ENCODE measurements around the gene ABCA7. TPM values are rescaled to one million over a fixed set of nuclear protein-coding genes. Genes with fewer than 3 reads are reported as not detected.

ABCA7 gene, protein sequence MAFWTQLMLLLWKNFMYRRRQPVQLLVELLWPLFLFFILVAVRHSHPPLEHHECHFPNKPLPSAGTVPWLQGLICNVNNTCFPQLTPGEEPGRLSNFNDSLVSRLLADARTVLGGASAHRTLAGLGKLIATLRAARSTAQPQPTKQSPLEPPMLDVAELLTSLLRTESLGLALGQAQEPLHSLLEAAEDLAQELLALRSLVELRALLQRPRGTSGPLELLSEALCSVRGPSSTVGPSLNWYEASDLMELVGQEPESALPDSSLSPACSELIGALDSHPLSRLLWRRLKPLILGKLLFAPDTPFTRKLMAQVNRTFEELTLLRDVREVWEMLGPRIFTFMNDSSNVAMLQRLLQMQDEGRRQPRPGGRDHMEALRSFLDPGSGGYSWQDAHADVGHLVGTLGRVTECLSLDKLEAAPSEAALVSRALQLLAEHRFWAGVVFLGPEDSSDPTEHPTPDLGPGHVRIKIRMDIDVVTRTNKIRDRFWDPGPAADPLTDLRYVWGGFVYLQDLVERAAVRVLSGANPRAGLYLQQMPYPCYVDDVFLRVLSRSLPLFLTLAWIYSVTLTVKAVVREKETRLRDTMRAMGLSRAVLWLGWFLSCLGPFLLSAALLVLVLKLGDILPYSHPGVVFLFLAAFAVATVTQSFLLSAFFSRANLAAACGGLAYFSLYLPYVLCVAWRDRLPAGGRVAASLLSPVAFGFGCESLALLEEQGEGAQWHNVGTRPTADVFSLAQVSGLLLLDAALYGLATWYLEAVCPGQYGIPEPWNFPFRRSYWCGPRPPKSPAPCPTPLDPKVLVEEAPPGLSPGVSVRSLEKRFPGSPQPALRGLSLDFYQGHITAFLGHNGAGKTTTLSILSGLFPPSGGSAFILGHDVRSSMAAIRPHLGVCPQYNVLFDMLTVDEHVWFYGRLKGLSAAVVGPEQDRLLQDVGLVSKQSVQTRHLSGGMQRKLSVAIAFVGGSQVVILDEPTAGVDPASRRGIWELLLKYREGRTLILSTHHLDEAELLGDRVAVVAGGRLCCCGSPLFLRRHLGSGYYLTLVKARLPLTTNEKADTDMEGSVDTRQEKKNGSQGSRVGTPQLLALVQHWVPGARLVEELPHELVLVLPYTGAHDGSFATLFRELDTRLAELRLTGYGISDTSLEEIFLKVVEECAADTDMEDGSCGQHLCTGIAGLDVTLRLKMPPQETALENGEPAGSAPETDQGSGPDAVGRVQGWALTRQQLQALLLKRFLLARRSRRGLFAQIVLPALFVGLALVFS (N-terminal part only)
- polyA plus RNA-seq (2013, experiment 1 of 2; ENCODE audit: insufficient read length), result 2.0 TPM
- polyA plus RNA-seq (2013, experiment 2 of 2; ENCODE audit: insufficient read length), result 2.6 TPM

DNA sequence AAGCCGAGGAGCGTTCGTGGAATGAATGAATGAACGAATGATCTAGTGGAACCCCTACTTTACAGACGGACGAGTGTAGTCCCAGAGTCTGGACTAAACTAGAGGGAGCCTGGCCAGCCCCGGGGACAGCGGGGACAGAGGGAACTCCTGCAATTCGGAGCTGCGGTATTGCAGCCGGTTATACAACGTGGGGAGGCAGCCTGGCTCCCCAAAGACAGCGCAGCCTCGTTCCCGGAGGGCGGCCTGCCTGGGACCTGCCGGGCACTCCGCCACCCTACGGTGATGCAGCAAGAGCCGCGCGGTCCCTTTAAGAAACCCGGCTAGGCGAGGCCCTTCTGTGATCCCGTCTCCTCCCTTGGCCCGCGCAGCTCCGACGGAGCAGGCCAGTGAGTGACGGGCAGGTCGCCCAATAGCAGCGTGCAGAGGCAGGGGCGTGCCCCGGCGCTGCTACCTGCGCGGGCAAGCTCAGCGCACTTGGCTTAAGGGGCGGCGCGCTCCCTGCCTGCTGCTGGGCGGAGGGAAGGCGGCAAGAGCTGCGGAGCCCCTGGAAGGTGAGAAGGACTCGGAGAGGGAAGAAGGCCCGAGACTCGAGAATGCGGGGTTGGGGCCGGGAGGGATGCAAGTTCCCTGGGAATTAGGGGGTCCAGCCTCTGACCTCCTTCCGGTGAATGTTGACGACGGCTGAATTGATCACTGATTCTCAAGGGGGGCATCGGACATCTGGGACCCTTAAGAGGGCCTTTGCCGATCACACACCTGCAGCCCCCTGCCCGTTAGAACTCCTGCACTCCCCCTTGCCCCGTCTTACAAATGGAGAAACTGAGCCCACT, at the start of gene ABCA7:
Gene ABCA7, plus strand, starts transcription at position 462 of the 830 bp plus-strand sequence. CDS start 1,255 bp downstream, outside the sequence.
- DNase-seq, result peak; percentile 98

DNA sequence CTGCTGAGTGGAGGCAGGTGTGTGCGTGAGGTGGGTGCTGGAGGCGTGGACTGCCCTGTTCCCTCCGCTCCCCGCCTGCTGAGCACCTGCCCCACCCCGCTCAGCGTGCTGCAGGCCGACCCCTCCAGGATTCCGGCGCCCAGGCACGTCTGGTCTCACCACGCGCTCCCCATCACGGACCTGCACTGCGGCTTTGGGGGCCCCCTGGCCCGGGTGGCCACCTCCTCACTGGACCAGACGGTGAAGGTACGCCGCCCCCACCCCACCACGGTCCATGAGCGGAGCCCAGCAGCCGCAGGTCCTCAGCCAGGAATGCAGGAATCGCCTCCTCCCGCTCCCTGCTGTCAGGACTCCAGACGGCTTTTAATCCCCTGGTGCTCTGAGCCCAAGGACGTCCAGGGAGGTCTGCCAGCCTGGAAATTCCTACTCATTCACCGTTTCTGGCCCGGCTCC, 49.8 kb upstream of the ABCA7 start:
- DNase-seq, result no peak

DNA sequence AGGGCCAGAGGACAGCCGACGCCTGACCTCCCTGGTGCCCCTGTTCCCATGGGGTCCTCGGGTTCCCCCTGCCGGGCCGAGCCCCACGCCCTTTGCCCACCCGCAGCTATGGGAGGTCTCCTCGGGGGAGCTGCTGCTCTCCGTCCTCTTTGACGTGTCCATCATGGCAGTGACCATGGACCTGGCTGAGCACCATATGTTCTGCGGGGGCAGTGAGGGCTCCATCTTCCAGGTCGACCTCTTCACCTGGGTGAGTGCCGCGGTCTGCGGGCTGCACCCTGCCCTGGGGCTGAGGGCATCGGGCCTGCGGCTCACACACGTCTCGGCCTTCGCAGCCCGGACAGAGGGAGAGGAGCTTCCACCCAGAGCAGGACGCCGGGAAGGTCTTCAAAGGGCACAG, 49.2 kb upstream of the ABCA7 start:
- DNase-seq, result no peak

DNA sequence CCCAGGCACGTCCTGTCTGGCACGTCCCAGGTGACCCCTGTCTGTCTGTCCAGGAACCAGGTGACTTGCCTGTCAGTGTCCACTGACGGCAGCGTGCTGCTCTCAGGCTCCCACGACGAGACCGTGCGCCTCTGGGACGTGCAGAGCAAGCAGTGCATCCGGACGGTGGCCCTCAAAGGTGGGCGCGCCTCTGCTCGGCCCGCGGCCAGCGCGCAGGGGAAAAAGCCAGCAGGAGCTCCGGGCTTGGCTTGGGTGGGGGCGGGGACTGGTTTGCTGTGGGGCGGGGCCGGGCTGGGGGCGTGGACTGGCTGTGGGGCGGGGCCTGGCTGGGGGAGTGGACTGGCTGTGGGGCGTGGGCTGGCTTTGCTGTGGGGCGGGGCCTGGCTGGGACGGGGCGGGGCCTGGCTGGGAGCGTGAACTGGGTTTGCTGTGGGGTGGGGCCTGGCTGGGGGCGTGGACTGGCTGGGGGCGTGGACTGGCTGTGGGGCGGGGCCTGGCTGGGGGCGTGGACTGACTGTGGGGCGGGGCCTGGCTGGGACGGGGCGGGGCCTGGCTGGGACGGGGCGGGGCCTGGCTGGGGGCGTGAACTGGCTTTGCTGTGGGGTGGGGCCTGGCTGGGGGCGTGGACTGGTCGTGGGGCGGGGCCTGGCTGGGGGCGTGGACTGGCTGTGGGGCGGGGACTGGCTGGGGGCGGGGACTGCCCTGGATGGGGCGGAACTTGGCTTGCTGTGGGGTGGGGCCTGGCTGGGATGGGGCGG, 48.6 kb upstream of the ABCA7 start:
- peak; percentile 55 for DNase-seq

DNA sequence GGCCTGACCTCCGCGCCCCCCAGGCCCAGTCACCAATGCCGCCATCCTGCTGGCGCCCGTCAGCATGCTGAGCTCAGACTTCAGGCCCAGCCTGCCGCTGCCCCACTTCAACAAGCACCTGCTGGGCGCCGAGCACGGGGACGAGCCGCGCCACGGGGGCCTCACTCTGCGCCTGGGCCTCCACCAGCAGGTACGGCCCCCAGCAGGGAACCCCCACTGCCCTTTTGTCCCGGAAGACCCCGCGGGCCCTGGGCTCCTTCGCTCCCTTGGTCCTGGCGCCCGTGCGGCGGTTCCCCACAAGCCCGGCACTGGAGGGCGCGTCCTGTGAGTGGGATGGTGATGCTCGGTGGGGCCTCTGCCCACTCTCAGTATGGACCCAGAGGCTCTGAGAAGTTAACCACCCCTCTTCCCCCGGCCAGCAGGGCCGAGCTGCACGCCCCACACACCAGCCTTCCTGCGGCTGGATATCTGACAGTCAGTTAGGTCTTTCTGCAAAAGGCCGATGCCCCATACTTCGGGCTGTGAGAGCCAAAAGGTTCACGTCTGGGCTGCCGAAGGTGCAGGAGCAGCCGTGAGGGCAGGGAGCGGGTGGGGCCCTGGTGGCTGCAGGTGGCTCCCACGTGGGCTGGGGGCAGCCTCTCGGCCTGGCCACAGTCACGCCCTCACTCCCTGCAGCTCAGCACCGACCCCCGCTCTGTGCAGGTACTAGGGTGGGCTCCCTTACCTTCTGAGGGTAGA, 47.8 kb upstream of the ABCA7 start:
- DNase-seq, result no peak

DNA sequence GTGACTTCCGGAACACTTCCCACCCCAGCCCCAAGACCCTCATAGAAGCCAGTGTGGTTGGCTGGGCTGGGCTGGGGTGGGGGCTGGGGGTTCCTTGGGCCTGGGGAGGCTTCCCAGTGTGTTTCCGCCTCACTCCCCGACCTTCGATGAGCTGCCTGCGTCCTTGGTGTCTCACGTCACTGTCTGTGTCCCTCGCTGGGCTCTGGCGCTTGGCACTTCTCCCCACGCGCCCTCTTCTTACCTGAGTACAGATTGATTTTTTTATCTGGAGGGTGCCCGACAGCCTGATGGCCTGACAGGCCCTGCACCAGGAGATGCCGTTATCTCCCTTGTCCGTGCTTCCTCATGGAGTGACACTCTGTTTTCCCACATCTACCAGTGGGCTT, 47.2 kb upstream of the ABCA7 start:
- no peak for DNase-seq

DNA sequence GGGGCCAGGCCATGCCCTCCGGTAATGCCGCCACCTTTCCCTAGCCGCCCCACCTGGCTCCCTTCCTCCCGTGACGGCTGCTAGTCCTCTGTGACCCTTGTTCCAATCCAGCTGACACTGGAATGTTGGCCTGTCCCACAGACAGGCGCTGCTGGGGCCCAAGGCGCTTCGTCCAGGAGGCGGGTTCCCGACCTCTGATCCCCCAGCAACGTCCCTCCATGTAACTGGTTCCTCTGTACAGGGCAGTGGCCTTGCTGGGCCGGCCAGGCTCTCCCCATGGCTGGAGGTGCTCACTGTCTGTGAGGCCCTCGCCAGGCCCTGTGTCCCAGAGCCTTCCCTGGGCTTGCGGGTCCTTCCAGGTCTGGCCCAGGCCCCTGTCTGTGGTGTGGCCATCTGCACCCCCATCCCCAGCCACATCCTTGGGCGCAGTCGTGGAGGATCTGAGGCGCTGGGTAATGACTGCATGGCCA, 46.5 kb upstream of the ABCA7 start:
- no peak for DNase-seq

DNA sequence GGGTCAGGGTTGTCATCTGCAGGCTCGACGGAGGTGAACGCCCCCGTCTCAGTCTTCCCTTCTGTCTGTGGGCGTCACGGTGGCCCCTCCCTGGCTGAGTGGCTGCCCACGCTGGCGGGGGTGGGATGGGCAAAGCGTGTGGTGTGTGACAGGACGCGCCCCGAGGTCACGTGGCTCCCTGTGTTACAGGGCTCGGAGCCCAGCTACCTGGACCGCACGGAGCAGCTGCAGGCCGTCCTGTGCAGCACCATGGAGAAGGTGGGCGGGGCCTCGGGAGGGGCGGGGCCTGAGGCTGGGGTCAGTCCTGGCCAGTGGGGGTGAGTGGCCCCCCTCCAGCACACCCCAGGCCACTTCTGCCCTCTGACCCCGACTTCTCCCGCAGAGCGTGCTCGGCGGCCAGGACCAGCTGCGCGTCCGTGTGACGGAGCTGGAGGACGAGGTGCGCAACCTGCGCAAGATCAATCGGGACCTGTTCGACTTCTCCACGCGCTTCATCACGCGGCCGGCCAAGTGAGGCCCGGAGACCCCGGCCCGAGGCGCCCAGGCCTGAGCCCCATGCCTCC, 46.0 kb upstream of the ABCA7 start:
- no peak for DNase-seq

DNA sequence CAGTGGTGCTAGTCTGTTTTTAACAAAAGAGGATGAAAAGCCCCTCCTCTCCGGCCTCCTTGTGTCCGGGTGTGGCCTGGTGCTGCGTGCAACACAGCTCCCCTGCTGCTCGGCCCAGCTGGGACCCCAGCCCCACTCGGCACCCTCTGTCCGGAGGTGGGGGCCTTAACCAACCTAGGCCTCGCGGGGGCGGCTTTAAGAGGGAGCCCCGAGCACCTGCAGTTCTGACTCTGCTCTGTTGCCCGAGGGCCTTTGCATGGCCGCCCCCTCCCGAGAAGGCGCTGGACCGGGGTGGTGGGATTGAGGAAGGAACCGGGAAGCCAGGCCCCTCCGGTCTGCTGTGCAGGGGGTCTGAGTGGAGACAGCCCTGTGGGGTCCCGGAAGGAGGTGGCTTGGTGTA, 45.4 kb upstream of the ABCA7 start:
- no peak for DNase-seq

DNA sequence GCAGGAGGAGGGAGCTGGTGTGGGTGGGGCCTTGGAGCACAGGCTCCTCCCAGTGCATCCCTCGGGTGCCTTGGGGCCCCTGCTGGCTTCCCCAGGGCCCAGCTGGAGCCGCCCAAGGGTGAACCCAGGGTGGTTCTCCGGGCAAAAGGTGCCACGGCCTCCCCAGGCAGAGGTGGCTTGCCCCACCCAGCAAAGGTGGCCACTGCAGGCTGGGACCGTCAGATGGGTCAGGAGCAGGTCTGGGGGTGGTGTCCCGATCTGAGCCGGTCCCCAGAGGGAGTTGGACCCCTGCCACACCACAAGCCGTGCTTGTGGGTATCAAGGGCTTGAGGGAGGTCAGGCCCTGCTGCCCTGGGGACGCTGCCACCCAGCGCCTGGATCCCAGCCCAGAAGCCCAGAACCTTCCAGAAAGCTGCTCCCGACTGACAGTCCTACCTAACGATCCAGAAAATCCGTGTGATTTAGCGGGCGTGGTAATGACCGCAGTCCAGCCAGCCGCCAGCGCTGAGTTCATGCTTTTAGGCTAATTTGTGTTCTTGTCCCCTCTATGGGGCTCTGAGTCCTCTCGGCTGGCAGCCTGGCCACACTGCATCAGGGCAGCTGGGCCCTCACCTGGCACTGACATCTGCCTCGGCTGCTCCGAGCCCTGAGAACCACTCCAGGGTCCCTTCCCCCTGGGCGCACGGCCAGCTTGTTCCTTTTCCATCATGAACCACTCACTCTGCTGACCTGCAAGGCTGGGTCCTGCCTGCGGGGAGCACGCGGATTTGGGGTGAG, 44.7 kb upstream of the ABCA7 start:
- DNase-seq, result no peak

DNA sequence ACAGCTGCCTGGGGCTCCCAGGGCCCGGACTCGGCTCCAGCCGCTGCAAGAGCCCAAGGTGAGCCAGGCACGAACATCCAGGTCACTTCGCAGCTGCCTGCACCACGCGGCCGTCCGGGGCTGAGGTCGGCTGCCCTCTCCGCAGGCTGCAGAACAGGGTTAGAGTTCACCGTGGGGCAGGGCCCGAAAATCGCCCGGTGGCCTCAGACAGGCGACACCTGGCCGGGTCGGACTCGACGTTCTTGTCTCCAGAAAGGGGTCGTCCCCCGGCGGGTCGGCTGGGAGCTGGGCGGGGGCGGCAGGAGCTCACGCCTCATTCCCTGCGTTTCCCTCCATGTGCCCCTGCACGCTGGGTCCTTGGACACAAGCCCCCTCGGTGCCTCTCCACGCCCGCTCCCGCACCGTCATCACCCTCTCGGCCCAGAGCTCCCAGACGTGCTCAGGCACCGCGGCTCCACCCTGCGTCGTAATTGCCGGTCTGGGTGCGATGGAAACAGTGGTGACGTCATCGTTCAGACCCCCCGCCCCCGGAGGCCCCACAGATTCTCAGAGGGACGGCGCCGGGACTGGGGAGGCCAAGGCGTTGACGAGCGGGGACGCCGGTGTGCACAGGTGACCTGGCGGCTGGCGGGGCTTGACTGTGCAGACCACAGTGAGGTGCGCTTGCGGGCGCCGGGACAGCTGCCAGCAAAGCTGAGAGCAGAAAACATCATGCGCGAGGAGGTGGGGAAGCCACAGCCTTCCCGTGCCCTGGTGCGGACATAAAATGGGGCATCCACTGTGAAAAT, 43.7 kb upstream of the ABCA7 start:
- DNase-seq, result peak; percentile 49

DNA sequence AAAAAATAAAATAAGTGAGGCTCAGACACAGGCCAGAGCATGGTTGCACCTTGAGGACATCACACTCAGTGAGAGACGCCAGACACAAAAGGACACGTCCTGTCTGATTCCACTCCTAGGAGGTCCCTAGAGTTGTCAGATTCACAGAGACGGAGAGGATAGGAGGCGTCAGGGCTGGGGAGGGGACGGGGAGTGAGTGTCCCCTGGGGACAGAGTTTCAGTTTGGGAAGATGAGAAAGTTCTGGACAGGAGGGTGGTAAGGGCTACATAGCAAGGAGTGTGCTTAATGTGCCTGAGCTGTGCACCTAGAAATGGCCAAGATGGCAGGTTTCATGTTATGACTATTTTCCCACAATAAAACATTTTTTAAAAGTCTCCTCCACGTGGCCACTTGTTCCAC, 41.8 kb upstream of the ABCA7 start:
- no peak for DNase-seq

DNA sequence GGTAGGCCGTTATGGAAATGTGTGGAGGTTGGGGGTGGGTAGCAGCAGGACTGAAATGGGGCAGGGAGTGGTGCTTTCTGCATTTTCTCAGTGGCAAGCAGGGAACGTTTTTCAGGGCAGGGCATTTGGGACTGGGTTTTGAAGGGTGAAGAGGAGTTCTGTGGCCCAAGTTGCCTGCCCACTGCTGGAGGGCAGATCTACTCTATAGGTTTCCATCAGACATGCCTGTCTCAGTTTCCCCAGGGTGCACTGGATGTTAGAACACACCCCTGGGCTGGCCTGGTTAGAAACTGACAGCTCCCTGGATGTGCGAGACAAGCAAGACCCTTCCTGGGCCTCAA, 40.6 kb upstream of the ABCA7 start:
- no peak for DNase-seq

DNA sequence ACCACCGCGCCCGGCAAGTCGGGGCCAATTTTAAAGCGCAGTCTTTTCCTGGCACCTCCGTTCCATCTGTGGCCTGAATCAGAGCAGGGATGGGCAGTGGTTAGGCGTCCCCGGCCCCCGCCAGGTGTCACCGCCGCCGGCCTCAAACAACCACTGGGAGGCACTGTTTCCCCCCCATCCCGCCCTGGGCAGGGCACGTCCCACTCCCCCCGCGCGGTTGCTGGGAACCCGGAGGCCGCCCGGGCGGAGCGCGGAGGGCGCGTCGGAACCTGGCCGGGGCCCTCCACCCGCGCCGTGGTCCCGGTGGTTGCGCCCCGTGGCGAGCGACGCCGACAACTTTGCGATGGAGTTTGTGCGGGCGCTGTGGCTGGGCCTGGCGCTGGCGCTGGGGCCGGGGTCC, 39.8 kb upstream of the ABCA7 start, which contains the start of gene GRIN3B:
Gene GRIN3B, plus strand, starts transcription at position 325 of the 400 bp plus-strand sequence. Its CDS starts 19 bp downstream, at position 344.
- DNase-seq, result peak; percentile 53

DNA sequence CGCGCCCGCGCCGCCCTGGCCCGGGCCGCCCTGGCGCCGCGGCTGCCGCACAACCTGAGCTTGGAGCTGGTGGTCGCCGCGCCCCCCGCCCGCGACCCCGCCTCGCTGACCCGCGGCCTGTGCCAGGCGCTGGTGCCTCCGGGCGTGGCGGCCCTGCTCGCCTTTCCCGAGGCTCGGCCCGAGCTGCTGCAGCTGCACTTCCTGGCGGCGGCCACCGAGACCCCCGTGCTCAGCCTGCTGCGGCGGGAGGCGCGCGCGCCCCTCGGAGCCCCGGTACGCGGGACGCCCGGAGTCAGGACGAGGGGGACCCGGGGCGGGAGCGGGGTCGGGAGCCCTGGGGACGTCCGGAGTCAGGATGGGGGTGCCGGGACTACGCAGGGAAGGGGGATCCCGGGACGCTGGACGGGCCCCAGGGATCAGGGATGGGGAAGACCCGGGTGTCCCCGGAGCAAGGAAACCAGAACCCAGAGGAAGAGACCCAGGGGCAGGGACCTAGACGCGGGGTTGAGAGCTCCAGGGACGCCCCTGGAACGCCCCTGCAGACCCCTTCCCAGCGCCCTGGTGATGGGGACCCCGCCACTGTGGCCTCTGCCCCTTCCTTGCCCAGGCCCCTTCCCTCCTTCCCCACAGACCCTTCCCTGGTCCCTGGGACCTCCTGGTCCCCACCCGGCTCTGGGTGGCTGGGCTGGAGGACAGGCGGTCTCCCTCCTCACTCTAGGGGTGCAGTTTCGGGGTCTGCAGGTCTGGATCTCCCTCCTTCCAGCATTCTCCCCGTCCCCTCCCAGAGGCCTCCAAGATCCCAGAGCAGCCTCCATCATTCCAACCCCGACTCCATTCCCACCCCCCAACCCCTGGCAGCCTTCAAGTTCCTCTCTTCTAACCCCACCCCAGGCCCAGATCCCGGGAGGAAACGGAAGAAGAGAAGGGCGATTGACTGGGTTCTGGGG, 39.0 kb upstream of the ABCA7 start:
- no peak for DNase-seq

DNA sequence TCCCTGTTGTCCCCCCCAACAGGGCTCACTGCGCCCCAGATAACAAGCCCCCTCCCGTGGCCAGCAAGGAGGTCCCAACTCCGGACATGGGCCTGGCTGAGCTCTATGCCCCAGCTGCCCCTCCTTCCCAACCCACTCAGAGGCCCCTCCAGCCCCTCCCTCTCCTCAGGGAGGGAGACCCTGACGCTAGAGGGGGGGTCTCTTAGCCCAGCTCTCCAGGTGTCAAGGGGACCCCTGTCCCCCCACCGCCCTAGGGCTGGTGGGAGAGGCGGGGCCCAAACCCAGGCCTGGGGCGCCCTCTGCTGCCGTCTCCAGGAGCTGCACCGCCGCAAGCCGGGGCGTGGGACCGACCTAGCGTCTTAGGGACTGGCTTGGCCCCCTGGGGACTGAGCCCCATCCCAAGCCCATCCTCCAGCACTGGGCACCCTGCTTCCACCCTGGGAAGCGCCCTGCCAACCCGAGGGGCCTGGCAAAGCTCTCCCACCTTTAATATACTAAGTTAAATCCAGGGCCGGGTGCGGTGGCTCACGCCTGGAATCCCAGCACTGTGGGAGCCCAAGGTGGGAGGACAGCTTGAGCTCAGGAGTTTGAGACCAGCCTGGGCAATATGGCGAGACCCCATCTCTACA, 38.3 kb upstream of the ABCA7 start:
- DNase-seq, result peak; percentile 27

All from fibroblast of skin of scalp (primary cell).